HepG2 (cell line): ENCODE measurements around the gene FITM2. TPM values are rescaled to one million over a fixed set of nuclear protein-coding genes. Genes with fewer than 3 reads are reported as not detected.
A peak's percentile ranks its signal among the peaks of the same experiment; 100 is the strongest.

Experiments
- FOXK1 ChIP-seq: sonication (generic); formaldehyde crosslinking; IDR thresholded peaks from 2 replicates; pipeline ENCODE4 v1.4.0; 2020; ENCODE audit warnings: low read depth, missing genetic modification reagents, borderline replicate concordance
- GATAD2A ChIP-seq: IDR thresholded peaks from 2 replicates; pipeline ENCODE4 v1.6.1; 2016
- KLF15 ChIP-seq: sonication (generic); formaldehyde crosslinking; IDR thresholded peaks from 2 replicates; pipeline ENCODE4 v1.8.1; 2023; ENCODE audit warnings: borderline replicate concordance, mild to moderate bottlenecking, inconsistent platforms, missing genetic modification reagents, mixed read lengths
- SALL2 ChIP-seq: sonication (generic); formaldehyde crosslinking; IDR thresholded peaks from 2 replicates; pipeline ENCODE4 v1.8.1; 2023; ENCODE audit warnings: mild to moderate bottlenecking, missing genetic modification reagents, inconsistent platforms
- SRSF9 ChIP-seq: fragments of 200-400 bp; formaldehyde crosslinking; IDR thresholded peaks from 2 replicates; pipeline ENCODE4 v1.6.1; 2018; ENCODE audit warnings: borderline replicate concordance, mild to moderate bottlenecking, low read depth, low read length; ENCODE audit not compliant: insufficient read depth, poor library complexity, severe bottlenecking
- STAT5B ChIP-seq: sonication (generic); formaldehyde crosslinking; IDR thresholded peaks from 2 replicates; pipeline ENCODE4 v1.4.0; 2020; ENCODE audit warnings: missing genetic modification reagents
- ZBTB40 ChIP-seq, 2 experiments: fragments of 450-650 bp in 1 of 2; sonication (generic) in 1 of 2; formaldehyde crosslinking in 1 of 2; IDR thresholded peaks; 2 replicates each; pipeline versions ENCODE4 v1.6.1 to v1.8.0; 2016 to 2022; ENCODE audit warnings: antibody characterized with exemption in 1 of 2, mild to moderate bottlenecking in 1 of 2, missing genetic modification reagents in 1 of 2
- ZFP91 ChIP-seq: sonication (generic); formaldehyde crosslinking; IDR thresholded peaks from 2 replicates; pipeline ENCODE4 v1.9.0; 2022; ENCODE audit warnings: missing genetic modification reagents, mild to moderate bottlenecking, borderline replicate concordance
- ZKSCAN8 ChIP-seq: IDR thresholded peaks from 2 replicates; pipeline ENCODE4 v1.6.1; 2016; ENCODE audit warnings: borderline replicate concordance, missing genetic modification reagents, missing compliant biosample characterization
- ZNF124 ChIP-seq: sonication (generic); formaldehyde crosslinking; IDR thresholded peaks from 2 replicates; pipeline ENCODE4 v1.4.0; 2020; ENCODE audit warnings: missing genetic modification reagents
- ZNF18 ChIP-seq: sonication (generic); formaldehyde crosslinking; IDR thresholded peaks from 2 replicates; pipeline ENCODE4 v1.8.0; 2022; ENCODE audit warnings: mild to moderate bottlenecking, missing genetic modification reagents; ENCODE audit not compliant: insufficient replicate concordance
- ZNF207 ChIP-seq: fragments of 450-650 bp; IDR thresholded peaks from 2 replicates; pipeline ENCODE4 v1.6.1; 2016; ENCODE audit warnings: antibody characterized with exemption, borderline replicate concordance
- ZNF557 ChIP-seq: sonication (generic); formaldehyde crosslinking; IDR thresholded peaks from 2 replicates; pipeline ENCODE4 v1.4.0; 2020; ENCODE audit warnings: missing genetic modification reagents
- ZNF607 ChIP-seq: sonication (generic); formaldehyde crosslinking; IDR thresholded peaks from 2 replicates; pipeline ENCODE4 v1.5.1; 2020; ENCODE audit warnings: missing genetic modification reagents, mild to moderate bottlenecking, borderline replicate concordance
- ZNF737 ChIP-seq: sonication (generic); formaldehyde crosslinking; IDR thresholded peaks from 2 replicates; pipeline ENCODE4 v1.5.0; 2020; ENCODE audit warnings: missing genetic modification reagents, mild to moderate bottlenecking, borderline replicate concordance
- polyA plus RNA-seq, 8 experiments: library from polyadenylated mRNA; depleted of rRNA in 3 of 8; stranded (reverse) in 7 of 8; unstranded in 1 of 8; fragments of >200 nt; fragmentation: Illumina TruSeq in 4 of 8; extraction: Trizol in 4 of 8; gene quantifications; 2 replicates each; pipeline versions ENCODE4 v1.2.1 to v1.2.3, GENCODE V29; 2011 to 2016; ENCODE audit warnings: low read depth in 4 of 8, missing spikeins in 1 of 8, mixed read lengths in 1 of 8; ENCODE audit not compliant: insufficient read depth in 1 of 8
- total RNA-seq, 5 experiments: library from RNA; depleted of rRNA; stranded (reverse); fragments of >200 nt; fragmentation: Illumina TruSeq; extraction: Trizol; gene quantifications; 2 replicates each; pipeline ENCODE4 v1.2.3, GENCODE V29; 2016; ENCODE audit warnings: low read depth in 1 of 5

FITM2 gene
- total and polyA plus RNA-seq, 2 of the 13 experiments (the other 11 are each of a cell fraction or from before 2014, with no cell fraction given): 9.6 to 24.5 TPM

- TF ChIP-seq ZNF18 (peak; percentile 83), ZFP91 (CRISPR knock-in tag) (peak; percentile 95), STAT5B (CRISPR knock-in tag) (no peak), FOXK1 (CRISPR knock-in tag) (peak; percentile 40; the same call in 1 of the 2 replicates), ZNF557 (CRISPR knock-in tag) (no peak), SRSF9 (no peak), ZNF207 (no peak), ZNF737 (peak; percentile 68; the same call in 1 of the 2 replicates), ZNF124 (CRISPR knock-in tag) (peak; percentile 85; the same call in 1 of the 2 replicates), ZBTB40 (IDR thresholded peaks at IDR 0.05) (no peak), ZBTB40 (CRISPR knock-in tag; IDR thresholded peaks at IDR 0.05) (peak; percentile 53), GATAD2A (peak; percentile 85), ZNF607 (CRISPR knock-in tag) (peak; percentile 82; the same call in 1 of the 2 replicates), ZKSCAN8 (CRISPR knock-in tag) (no peak), KLF15 (peak; percentile 87; the same call in 1 of the 2 replicates), SALL2 (CRISPR knock-in tag) (peak; percentile 92)
Measured at GRCh38 chr20:44355498-44356352, 44.7 kb upstream of the FITM2 start, which contains the start of gene HNF4A (continued).
